Omental fat pad (tissue), 4 donors: ENCODE measurements around the gene CDC25C. TPM values are rescaled to one million over a fixed set of nuclear protein-coding genes. Genes with fewer than 3 reads are reported as not detected.

Experiments
- ATAC-seq: fragments of 150-250 bp; one replicate; pipeline ENCODE4 v1.9.1; 2016; ENCODE audit warnings: mild to moderate bottlenecking, moderate library complexity; ENCODE audit not compliant: low FRiP score
- DNase-seq: peaks from one replicate; pipeline ENCODE4 v3.0.0-alpha.2; 2019; ENCODE audit warnings: low spot score
- total RNA-seq, 4 donors: library from RNA; depleted of rRNA; stranded (reverse); fragments of >200 nt; gene quantifications; one replicate each; pipeline ENCODE4 v1.1.0, GENCODE V29; 2016
- TF ChIP-seq, protein P1 (sequence below), 3 donors: fragments of 450-650 bp; IDR thresholded peaks; one replicate each; pipeline ENCODE4 v1.5.1; 2016 to 2017; ENCODE audit warnings: antibody characterized with exemption in 3 of 3, mild to moderate bottlenecking in 3 of 3, moderate library complexity in 2 of 3

CDC25C gene
- total RNA-seq, 4 donors from 2014 or later = 0.56 to 0.72 TPM; not detected in 2

DNA sequence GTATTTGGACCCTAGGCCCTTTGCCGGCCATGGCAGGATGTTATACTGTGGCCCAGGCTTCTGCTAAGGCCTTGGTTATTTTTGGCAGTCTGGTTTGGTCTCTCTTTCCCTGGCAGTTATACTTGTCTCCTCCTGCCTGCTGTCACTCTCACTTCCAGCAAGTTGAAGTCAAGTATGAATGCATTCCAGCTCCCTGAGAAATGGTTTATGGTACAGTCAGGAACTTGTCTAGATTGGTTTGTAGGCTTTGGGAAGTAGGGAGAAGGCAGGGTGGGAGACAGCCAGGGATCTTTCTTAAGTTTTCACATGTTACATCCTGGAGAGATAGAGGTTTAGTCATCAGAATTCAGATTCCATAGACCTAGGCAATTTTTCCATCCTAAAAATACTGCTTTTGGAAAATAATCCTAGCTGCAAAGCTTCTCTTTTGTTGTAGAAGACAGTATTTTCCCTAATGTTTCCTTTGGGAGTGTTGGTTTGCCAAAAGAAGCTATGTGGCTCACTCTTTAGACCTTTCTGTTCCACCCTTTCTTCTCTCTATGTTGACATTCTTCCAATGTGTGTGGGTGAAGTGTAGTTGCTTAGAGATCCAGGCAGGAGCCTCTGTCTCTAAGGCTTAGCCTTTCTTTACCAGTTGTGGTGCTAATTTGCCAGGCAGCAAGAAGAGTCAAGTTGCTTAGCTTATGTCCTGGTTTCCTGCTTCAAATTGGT, 18.4 kb upstream of the CDC25C start:
- no peak for ATAC-seq
- TF ChIP-seq, protein P1, sequence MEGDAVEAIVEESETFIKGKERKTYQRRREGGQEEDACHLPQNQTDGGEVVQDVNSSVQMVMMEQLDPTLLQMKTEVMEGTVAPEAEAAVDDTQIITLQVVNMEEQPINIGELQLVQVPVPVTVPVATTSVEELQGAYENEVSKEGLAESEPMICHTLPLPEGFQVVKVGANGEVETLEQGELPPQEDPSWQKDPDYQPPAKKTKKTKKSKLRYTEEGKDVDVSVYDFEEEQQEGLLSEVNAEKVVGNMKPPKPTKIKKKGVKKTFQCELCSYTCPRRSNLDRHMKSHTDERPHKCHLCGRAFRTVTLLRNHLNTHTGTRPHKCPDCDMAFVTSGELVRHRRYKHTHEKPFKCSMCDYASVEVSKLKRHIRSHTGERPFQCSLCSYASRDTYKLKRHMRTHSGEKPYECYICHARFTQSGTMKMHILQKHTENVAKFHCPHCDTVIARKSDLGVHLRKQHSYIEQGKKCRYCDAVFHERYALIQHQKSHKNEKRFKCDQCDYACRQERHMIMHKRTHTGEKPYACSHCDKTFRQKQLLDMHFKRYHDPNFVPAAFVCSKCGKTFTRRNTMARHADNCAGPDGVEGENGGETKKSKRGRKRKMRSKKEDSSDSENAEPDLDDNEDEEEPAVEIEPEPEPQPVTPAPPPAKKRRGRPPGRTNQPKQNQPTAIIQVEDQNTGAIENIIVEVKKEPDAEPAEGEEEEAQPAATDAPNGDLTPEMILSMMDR (IDR thresholded peaks at IDR 0.05) = no peak
- no peak for DNase-seq

DNA sequence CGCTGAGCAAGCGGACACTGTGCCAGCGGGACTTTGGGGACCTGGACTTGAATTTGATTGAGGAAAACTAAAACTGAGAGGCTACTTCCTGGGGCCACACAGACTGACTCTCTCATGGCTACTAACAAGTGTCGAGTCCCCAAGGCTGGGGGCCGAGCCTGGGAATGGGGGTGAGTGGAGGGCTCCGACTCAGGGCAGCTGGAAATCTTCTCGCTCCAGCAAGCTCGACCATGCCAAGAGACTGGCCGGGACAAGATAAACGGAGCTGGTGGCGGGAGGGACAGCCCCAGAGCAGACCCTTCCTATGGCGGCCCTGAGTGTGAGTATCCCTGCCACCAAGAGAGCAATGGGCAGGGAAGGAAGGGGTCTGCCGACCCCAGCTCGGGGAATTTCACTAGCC, 15.3 kb upstream of the CDC25C start:
- ATAC-seq (no peak), DNase-seq (no peak)
- TF ChIP-seq, protein P1 (IDR thresholded peaks at IDR 0.05) = no peak

DNA sequence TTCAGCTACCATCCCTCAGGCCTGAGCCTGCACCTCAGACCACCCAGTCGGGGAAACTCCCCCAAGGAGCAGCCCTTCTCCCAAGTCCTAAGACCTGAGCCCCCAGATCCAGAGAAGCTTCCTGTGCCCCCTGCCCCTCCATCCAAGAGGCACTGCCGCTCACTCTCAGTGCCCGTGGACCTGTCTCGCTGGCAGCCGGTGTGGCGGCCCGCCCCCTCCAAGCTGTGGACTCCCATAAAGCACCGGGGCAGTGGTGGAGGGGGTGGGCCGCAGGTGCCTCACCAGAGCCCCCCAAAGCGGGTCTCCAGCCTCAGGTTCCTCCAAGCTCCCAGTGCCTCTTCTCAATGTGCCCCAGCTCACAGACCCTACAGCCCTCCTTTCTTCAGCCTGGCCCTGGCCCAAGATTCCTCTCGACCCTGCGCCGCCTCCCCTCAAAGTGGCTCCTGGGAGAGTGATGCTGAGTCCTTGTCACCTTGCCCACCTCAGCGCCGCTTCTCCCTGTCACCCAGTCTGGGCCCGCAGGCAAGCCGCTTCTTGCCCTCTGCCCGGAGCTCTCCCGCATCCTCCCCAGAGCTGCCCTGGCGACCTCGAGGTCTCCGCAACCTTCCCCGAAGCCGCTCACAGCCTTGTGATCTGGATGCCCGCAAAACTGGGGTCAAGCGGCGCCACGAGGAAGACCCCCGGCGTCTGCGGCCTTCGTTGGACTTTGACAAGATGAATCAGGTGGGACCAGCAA, 13.5 kb upstream of the CDC25C start:
- DNase-seq = no peak
- TF ChIP-seq, protein P1 (IDR thresholded peaks at IDR 0.05) = no peak
- ATAC-seq = no peak

DNA sequence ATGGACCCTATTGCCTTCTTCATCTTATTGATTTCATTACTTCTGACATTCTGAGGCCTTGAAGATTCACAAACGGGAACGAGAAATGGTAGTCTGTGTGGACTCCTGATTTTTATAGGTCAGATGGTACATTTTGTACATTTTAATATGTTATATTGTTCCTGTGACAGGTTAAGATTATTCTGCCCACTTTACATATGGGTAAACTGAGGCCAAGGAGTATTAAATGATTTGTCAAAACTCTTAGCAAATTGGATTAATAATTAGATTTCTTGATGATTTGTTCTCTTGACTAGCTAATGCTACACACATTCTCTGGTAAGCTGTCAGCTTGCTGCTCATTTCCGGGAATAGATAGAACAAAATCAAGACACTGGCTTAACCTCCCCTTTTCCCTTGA, 8.4 kb upstream of the CDC25C start:
- DNase-seq (no peak), ATAC-seq (no peak)
- TF ChIP-seq, protein P1 (IDR thresholded peaks at IDR 0.05) = no peak

DNA sequence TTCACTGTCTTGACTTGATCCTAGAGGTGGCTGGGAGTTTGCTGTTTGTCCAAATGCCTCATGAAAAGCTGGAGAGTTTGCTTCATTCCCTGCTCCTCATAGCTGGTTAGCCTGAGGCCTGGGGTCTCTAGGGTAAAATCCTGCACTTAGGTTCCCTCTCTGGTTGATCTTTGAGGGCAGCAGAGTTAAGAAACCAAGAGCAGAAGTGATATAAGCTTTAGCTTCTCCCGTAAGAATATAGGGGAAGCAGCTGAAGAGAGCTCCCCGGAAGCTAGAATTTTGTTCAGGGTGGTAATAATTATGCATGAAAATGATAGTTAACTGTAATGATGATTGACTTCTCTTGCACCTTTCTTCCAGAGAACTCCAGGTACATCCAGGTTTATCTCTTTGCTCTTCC, 7.9 kb upstream of the CDC25C start:
- TF ChIP-seq, protein P1 (IDR thresholded peaks at IDR 0.05) = no peak
- no peak for ATAC-seq

DNA sequence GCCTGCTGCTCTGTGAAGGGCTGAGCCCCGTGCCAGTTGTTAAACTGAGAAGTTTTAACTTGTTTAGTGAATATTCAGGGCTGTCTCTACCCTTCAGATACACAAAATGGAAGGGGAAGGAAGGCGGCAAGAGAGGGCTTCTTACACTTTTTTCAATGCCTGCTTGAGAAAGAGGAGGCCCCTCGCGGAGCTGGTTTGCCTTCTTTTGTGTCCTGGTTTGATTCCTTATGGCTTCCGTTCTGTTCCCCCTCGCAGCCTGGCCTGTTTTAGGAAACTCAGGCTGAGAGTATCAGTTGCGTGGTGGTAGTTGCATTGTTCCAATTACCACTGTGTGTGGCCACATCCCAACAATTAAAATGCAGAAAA, 7.5 kb upstream of the CDC25C start:
- no peak for DNase-seq
- no peak for ATAC-seq
- TF ChIP-seq, protein P1 (IDR thresholded peaks at IDR 0.05) = no peak

More for the DNA sequence above, 7.9 kb upstream of the CDC25C start:
- DNase-seq = no peak
